AG10803 (cell line): ENCODE measurements around the gene CMYA5.

ENCODE experiments used
- DNase-seq: peaks from one replicate; pipeline ENCODE4 v3.0.0; 2010; ENCODE audit warnings: low read depth
- H3K4me3 ChIP-seq: 2 replicates; pipeline ENCODE4 v1.5.1; 2011; ENCODE audit warnings: mild to moderate bottlenecking, low read length, control low read depth
- TF ChIP-seq, protein P1 (sequence below): conservative IDR thresholded peaks from 2 replicates; pipeline ENCODE4 v1.5.1; 2011; ENCODE audit warnings: mild to moderate bottlenecking, low read length, control low read depth, inconsistent platforms

Gene CMYA5

GRCh38 chr5:79847561-79847960 lies 157.9 kb downstream of the CMYA5 start:
- H3K4me3 ChIP-seq: no peak overlapping the region
- TF ChIP-seq, protein P1, sequence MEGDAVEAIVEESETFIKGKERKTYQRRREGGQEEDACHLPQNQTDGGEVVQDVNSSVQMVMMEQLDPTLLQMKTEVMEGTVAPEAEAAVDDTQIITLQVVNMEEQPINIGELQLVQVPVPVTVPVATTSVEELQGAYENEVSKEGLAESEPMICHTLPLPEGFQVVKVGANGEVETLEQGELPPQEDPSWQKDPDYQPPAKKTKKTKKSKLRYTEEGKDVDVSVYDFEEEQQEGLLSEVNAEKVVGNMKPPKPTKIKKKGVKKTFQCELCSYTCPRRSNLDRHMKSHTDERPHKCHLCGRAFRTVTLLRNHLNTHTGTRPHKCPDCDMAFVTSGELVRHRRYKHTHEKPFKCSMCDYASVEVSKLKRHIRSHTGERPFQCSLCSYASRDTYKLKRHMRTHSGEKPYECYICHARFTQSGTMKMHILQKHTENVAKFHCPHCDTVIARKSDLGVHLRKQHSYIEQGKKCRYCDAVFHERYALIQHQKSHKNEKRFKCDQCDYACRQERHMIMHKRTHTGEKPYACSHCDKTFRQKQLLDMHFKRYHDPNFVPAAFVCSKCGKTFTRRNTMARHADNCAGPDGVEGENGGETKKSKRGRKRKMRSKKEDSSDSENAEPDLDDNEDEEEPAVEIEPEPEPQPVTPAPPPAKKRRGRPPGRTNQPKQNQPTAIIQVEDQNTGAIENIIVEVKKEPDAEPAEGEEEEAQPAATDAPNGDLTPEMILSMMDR: no peak
- no peak for DNase-seq

DNA sequence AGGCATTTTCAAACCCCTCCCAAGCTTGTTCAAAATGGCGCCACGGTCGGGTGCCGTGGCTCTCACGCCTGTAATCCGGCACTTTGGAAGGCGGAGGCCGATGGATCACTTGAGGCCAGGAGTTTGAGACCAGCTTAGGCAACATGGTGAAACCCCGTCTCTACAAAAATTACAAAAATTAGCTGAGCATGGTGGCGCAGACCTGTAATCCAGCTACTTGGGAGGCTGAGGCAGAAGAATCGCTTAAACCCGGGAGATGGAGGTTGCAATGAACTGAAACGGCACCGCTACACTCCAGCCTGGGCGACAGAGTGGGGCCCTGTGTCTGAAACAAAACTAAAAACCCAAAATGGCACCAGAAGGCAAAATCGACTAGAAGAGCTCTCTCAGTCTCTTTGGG lies 159.4 kb downstream of the CMYA5 start:
- TF ChIP-seq, protein P1: no peak
- H3K4me3 ChIP-seq: no peak overlapping the region
- DNase-seq: no peak
